ENCODE data around the gene GLIS1.

DNA sequence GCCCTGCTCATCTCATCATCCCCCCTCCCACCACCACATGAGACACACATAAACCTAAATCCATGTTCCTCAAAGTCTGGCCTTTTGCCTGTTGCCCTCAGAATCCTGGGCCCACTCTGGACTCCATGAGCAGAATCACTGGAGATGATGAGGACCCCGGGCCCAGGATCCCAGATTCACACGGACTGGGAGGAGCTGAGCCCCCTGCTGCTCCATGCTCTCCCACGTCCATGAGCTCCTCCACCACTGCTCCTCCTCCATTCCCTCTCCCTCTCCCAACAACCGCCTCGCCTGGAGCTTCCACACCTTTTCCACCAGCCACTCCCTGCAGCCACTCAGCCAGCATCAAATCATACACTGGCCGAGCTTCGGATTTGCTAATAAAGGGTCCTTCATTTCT lies 47.6 kb downstream of the GLIS1 start:
- TF ChIP-seq, protein P1, sequence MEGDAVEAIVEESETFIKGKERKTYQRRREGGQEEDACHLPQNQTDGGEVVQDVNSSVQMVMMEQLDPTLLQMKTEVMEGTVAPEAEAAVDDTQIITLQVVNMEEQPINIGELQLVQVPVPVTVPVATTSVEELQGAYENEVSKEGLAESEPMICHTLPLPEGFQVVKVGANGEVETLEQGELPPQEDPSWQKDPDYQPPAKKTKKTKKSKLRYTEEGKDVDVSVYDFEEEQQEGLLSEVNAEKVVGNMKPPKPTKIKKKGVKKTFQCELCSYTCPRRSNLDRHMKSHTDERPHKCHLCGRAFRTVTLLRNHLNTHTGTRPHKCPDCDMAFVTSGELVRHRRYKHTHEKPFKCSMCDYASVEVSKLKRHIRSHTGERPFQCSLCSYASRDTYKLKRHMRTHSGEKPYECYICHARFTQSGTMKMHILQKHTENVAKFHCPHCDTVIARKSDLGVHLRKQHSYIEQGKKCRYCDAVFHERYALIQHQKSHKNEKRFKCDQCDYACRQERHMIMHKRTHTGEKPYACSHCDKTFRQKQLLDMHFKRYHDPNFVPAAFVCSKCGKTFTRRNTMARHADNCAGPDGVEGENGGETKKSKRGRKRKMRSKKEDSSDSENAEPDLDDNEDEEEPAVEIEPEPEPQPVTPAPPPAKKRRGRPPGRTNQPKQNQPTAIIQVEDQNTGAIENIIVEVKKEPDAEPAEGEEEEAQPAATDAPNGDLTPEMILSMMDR (IDR thresholded peaks at IDR 0.05; ENCODE audit: insufficient read depth, low read length, poor library complexity, severe bottlenecking) = no peak
- TF ChIP-seq EZH2phosphoT487 (conservative IDR thresholded peaks at IDR 0.05; ENCODE audit: low read length) = no peak
